ENCODE data around the gene RPAP3.

Gene RPAP3

GRCh38 chr12:47753021-47754001 lies 47.5 kb upstream of the RPAP3 start:
- Histone ChIP-seq H2BK12ac (ENCODE audit: low read length) (no peak overlapping the region), H3K14ac (ENCODE audit: low read length) (no peak overlapping the region), H2BK120ac (ENCODE audit: low read depth, low read length) (no peak overlapping the region), H3K36me3 (replicated peaks in 1 of 2; ENCODE audit: control insufficient read depth in 2 of 2, insufficient read depth in 2 of 2, low read length in 2 of 2) (no peaks in the 10 kb centered on the region), H2AK5ac (ENCODE audit: low read depth, low read length) (no peak overlapping the region), H3K27ac (replicated peaks; ENCODE audit: low read length) (no peak overlapping the region), H3K4ac (ENCODE audit: low read length) (no peak overlapping the region), H2AFZ (ENCODE audit: low read length) (peak overlapping the region; percentile 68), H2BK15ac (ENCODE audit: low read length) (no peak overlapping the region), H4K8ac (ENCODE audit: low read depth, low read length) (no peak overlapping the region), H3K23ac (ENCODE audit: low read depth, low read length, poor library complexity) (no peak overlapping the region), H3K18ac (ENCODE audit: low read length) (no peak overlapping the region), H3K4me1 (ENCODE audit: control insufficient read depth in 2 of 2, insufficient read depth in 1 of 2, low read depth in 1 of 2, low read length in 2 of 2) (peaks cover 12 to 15% of the 10 kb centered on the region in 2 donors), H4K91ac (ENCODE audit: low read depth, low read length, poor library complexity) (no peak overlapping the region), H3K9ac (ENCODE audit: low read depth, low read length, poor library complexity) (no peak overlapping the region), H2BK5ac (ENCODE audit: low read length) (no peak overlapping the region), H3K4me2 (ENCODE audit: insufficient read depth, low read length, poor library complexity, severe bottlenecking) (no peak overlapping the region), H3K79me1 (ENCODE audit: low read depth, low read length) (no peaks in the 10 kb centered on the region), H3K9me3 (replicated peaks in 1 of 2; ENCODE audit: control insufficient read depth in 2 of 2, insufficient read depth in 1 of 2, low read depth in 1 of 2, low read length in 2 of 2) (no peaks in the 10 kb centered on the region), H3K27me3 (ENCODE audit: control insufficient read depth in 3 of 3, insufficient read depth in 3 of 3, low read depth in 1 of 3, low read length in 3 of 3) (no peaks in the 10 kb centered on the region), H3K4me3 (ENCODE audit: low read length in 2 of 2) (no peak overlapping the region)
- WGBS, 2 donors (ENCODE audit: extremely low coverage in 2 of 2, insufficient read length in 2 of 2, insufficient replicate concordance in 1 of 2) = no CpG with 5 or more reads among the region's 11 CpGs
- no peak for DNase-seq (ENCODE audit: low spot score)

- no CpG with 5 or more reads among the region's 7 CpGs for WGBS, 2 donors (ENCODE audit: extremely low coverage in 2 of 2, insufficient read length in 2 of 2, insufficient replicate concordance in 1 of 2)
- peaks cover 5 to 10% of the 10 kb centered on the region in 2 donors for H3K4me1 ChIP-seq (ENCODE audit: control insufficient read depth in 2 of 2, insufficient read depth in 1 of 2, low read depth in 1 of 2, low read length in 2 of 2)
- H2BK120ac ChIP-seq (ENCODE audit: low read depth, low read length) = no peak overlapping the region
- no peak overlapping the region for H3K23ac ChIP-seq (ENCODE audit: low read depth, low read length, poor library complexity)
- no peak overlapping the region for H2BK5ac ChIP-seq (ENCODE audit: low read length)
- H4K91ac ChIP-seq (ENCODE audit: low read depth, low read length, poor library complexity) = peak overlapping the region; percentile 38
- no peak overlapping the region for H3K18ac ChIP-seq (ENCODE audit: low read length)
- H3K4me3 ChIP-seq (ENCODE audit: low read length in 2 of 2) = no peak overlapping the region
- no peaks in the 10 kb centered on the region for H3K27me3 ChIP-seq (ENCODE audit: control insufficient read depth in 3 of 3, insufficient read depth in 3 of 3, low read depth in 1 of 3, low read length in 3 of 3)
- no peaks in the 10 kb centered on the region for H3K79me1 ChIP-seq (ENCODE audit: low read depth, low read length)
- no peak overlapping the region for H2AFZ ChIP-seq (ENCODE audit: low read length)
- no peak overlapping the region for H3K4me2 ChIP-seq (ENCODE audit: insufficient read depth, low read length, poor library complexity, severe bottlenecking)
- H2BK12ac ChIP-seq (ENCODE audit: low read length) = no peak overlapping the region
- no peaks in the 10 kb centered on the region for H3K9me3 ChIP-seq (replicated peaks in 1 of 2; ENCODE audit: control insufficient read depth in 2 of 2, insufficient read depth in 1 of 2, low read depth in 1 of 2, low read length in 2 of 2)
- no peaks in the 10 kb centered on the region for H3K36me3 ChIP-seq (replicated peaks in 1 of 2; ENCODE audit: control insufficient read depth in 2 of 2, insufficient read depth in 2 of 2, low read length in 2 of 2)
- no peak overlapping the region for H2BK15ac ChIP-seq (ENCODE audit: low read length)
- H3K4ac ChIP-seq (ENCODE audit: low read length) = no peak overlapping the region
- H3K14ac ChIP-seq (ENCODE audit: low read length) = no peak overlapping the region
- no peak overlapping the region for H4K8ac ChIP-seq (ENCODE audit: low read depth, low read length)
- DNase-seq (ENCODE audit: low spot score) = no peak
- H3K9ac ChIP-seq (ENCODE audit: low read depth, low read length, poor library complexity) = no peak overlapping the region
- H2AK5ac ChIP-seq (ENCODE audit: low read depth, low read length) = no peak overlapping the region
- H3K27ac ChIP-seq (replicated peaks; ENCODE audit: low read length) = no peak overlapping the region
These were observed 46.7 kb upstream of the RPAP3 start for GRCh38 chr12:47752552-47752951.

DNA sequence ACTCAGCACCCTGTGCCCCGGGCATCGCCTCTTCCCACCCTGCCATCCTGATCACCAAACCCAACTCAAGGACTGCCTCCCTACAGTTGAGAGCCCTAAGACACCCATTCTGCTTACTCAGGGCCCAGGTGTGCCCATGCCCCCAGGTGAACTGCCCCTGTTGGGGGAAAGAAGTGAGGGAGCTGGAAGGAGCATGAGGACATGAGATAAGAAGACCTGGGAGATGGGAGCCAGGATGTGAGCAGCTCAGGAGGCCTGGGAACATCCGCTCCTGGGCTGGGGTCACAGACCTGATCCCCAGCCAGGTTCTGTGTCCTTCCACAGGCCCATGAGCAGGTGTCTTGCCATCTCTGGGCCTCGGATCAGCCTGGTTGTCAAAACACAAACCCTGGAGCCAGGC lies 46.3 kb upstream of the RPAP3 start:
- no CpG with 5 or more reads among the region's 4 CpGs for WGBS, 2 donors (ENCODE audit: extremely low coverage in 2 of 2, insufficient read length in 2 of 2, insufficient replicate concordance in 1 of 2)

GRCh38 chr12:47751561-47751960 lies 45.7 kb upstream of the RPAP3 start:
- Histone ChIP-seq H3K4ac (ENCODE audit: low read length) (no peak overlapping the region), H3K14ac (ENCODE audit: low read length) (no peak overlapping the region), H2AFZ (ENCODE audit: low read length) (no peak overlapping the region), H4K8ac (ENCODE audit: low read depth, low read length) (no peak overlapping the region), H3K9me3 (replicated peaks in 1 of 2; ENCODE audit: control insufficient read depth in 2 of 2, insufficient read depth in 1 of 2, low read depth in 1 of 2, low read length in 2 of 2) (no peaks in the 10 kb centered on the region), H2BK12ac (ENCODE audit: low read length) (no peak overlapping the region), H3K36me3 (replicated peaks in 1 of 2; ENCODE audit: control insufficient read depth in 2 of 2, insufficient read depth in 2 of 2, low read length in 2 of 2) (no peaks in the 10 kb centered on the region), H3K4me1 (ENCODE audit: control insufficient read depth in 2 of 2, insufficient read depth in 1 of 2, low read depth in 1 of 2, low read length in 2 of 2) (peaks cover 0 to 5% of the 10 kb centered on the region in 2 donors), H3K18ac (ENCODE audit: low read length) (peak overlapping the region; percentile 39), H2AK5ac (ENCODE audit: low read depth, low read length) (peak overlapping the region; percentile 67), H4K91ac (ENCODE audit: low read depth, low read length, poor library complexity) (no peak overlapping the region), H2BK5ac (ENCODE audit: low read length) (no peak overlapping the region), H2BK15ac (ENCODE audit: low read length) (peak overlapping the region; percentile 42), H3K4me2 (ENCODE audit: insufficient read depth, low read length, poor library complexity, severe bottlenecking) (no peak overlapping the region), H3K9ac (ENCODE audit: low read depth, low read length, poor library complexity) (no peak overlapping the region), H3K4me3 (ENCODE audit: low read length in 2 of 2) (peak overlapping the region in 1 of 2 donors; percentile 20), H3K27ac (replicated peaks; ENCODE audit: low read length) (no peak overlapping the region), H2BK120ac (ENCODE audit: low read depth, low read length) (no peak overlapping the region), H3K79me1 (ENCODE audit: low read depth, low read length) (no peaks in the 10 kb centered on the region), H3K23ac (ENCODE audit: low read depth, low read length, poor library complexity) (peak overlapping the region; percentile 35), H3K27me3 (ENCODE audit: control insufficient read depth in 3 of 3, insufficient read depth in 3 of 3, low read depth in 1 of 3, low read length in 3 of 3) (no peaks in the 10 kb centered on the region)
- DNase-seq (ENCODE audit: low spot score) = no peak
- no CpG with 5 or more reads among the region's 9 CpGs for WGBS, 2 donors (ENCODE audit: extremely low coverage in 2 of 2, insufficient read length in 2 of 2, insufficient replicate concordance in 1 of 2)

More for the DNA sequence above, 46.3 kb upstream of the RPAP3 start:
- Histone ChIP-seq H2BK5ac (ENCODE audit: low read length) (no peak overlapping the region), H2AFZ (ENCODE audit: low read length) (no peak overlapping the region), H2AK5ac (ENCODE audit: low read depth, low read length) (no peak overlapping the region), H3K27me3 (ENCODE audit: control insufficient read depth in 3 of 3, insufficient read depth in 3 of 3, low read depth in 1 of 3, low read length in 3 of 3) (no peaks in the 10 kb centered on the region), H3K18ac (ENCODE audit: low read length) (no peak overlapping the region), H3K4me3 (ENCODE audit: low read length in 2 of 2) (no peak overlapping the region), H3K4me2 (ENCODE audit: insufficient read depth, low read length, poor library complexity, severe bottlenecking) (no peak overlapping the region), H3K36me3 (replicated peaks in 1 of 2; ENCODE audit: control insufficient read depth in 2 of 2, insufficient read depth in 2 of 2, low read length in 2 of 2) (no peaks in the 10 kb centered on the region), H3K79me1 (ENCODE audit: low read depth, low read length) (no peaks in the 10 kb centered on the region), H2BK12ac (ENCODE audit: low read length) (no peak overlapping the region), H2BK15ac (ENCODE audit: low read length) (peak overlapping the region; percentile 42), H4K8ac (ENCODE audit: low read depth, low read length) (no peak overlapping the region), H4K91ac (ENCODE audit: low read depth, low read length, poor library complexity) (no peak overlapping the region), H3K4ac (ENCODE audit: low read length) (no peak overlapping the region), H3K9me3 (replicated peaks in 1 of 2; ENCODE audit: control insufficient read depth in 2 of 2, insufficient read depth in 1 of 2, low read depth in 1 of 2, low read length in 2 of 2) (no peaks in the 10 kb centered on the region), H3K14ac (ENCODE audit: low read length) (no peak overlapping the region), H2BK120ac (ENCODE audit: low read depth, low read length) (no peak overlapping the region), H3K23ac (ENCODE audit: low read depth, low read length, poor library complexity) (no peak overlapping the region), H3K4me1 (ENCODE audit: control insufficient read depth in 2 of 2, insufficient read depth in 1 of 2, low read depth in 1 of 2, low read length in 2 of 2) (peaks cover under 1 to 6% of the 10 kb centered on the region in 2 donors), H3K27ac (replicated peaks; ENCODE audit: low read length) (no peak overlapping the region), H3K9ac (ENCODE audit: low read depth, low read length, poor library complexity) (no peak overlapping the region)
- no peak for DNase-seq (ENCODE audit: low spot score)
